ENCODE data around the gene KRTAP25-1. TPM values are rescaled to one million over a fixed set of nuclear protein-coding genes. Genes with fewer than 3 reads are reported as not detected.

Gene KRTAP25-1
- total and polyA plus RNA-seq, 4 donors, result not detected

GRCh38 chr21:30336596-30336995 lies 47.3 kb upstream of the KRTAP25-1 start:
- DNase-seq, result peak in 1 of 3 donors; percentile 1
- H3K36me3 ChIP-seq (ENCODE audit: control insufficient read depth in 4 of 4, insufficient read depth in 4 of 4, low read length in 4 of 4), result no peaks in the 10 kb centered on the region
- TF ChIP-seq CTCF (IDR thresholded peaks at IDR 0.05; ENCODE audit: control extremely low read depth, extremely low read depth), result no peak
- H3K4me3 ChIP-seq, result no peak overlapping the region
- H3K27me3 ChIP-seq (ENCODE audit: control insufficient read depth in 3 of 3, insufficient read depth in 3 of 3, low read length in 2 of 3), result no peaks in the 10 kb centered on the region
- no peaks in the 10 kb centered on the region for H3K4me1 ChIP-seq (ENCODE audit: control insufficient read depth in 5 of 5, insufficient read depth in 5 of 5, low read length in 5 of 5)
- no peak overlapping the region for H3K27ac ChIP-seq (ENCODE audit: low read depth in 1 of 2, low read length in 1 of 2)
- no peak overlapping the region for H3K9ac ChIP-seq (ENCODE audit: insufficient read depth in 1 of 2, low read length in 2 of 2)
- H3K9me3 ChIP-seq (ENCODE audit: control insufficient read depth in 4 of 4, insufficient read depth in 3 of 4, low read length in 3 of 4), result no peaks in the 10 kb centered on the region
- ATAC-seq (ENCODE audit: insufficient read depth, low FRiP score), result no peak
- 47 to 66% methylated on average over 2 of the region's 2 CpGs for WGBS, 2 donors

DNA sequence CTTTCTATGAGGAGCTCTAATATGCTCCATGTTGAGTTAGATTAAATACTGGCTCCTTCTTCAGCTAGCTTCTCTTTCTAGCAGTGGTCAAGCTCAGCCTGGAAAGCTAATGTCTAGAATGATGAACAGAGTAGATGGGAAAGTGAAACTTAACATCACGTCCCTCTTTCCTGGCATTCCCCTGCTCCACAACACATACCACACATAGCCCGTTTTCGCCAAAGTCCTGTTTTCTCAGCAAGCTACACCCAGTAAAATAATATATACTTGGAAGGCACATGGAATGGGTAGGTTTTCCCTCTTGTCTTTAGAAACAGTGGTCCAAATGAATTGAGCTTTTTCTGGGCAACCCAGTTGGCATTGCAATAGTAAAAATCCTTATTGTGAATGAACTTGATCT lies 44.4 kb upstream of the KRTAP25-1 start:
- no peaks in the 10 kb centered on the region for H3K9me3 ChIP-seq (ENCODE audit: control insufficient read depth in 4 of 4, insufficient read depth in 3 of 4, low read length in 3 of 4)
- DNase-seq (no peak), ATAC-seq (ENCODE audit: insufficient read depth, low FRiP score) (no peak)
- H3K9ac ChIP-seq (ENCODE audit: insufficient read depth in 1 of 2, low read length in 2 of 2), result no peak overlapping the region
- TF ChIP-seq CTCF (IDR thresholded peaks at IDR 0.05; ENCODE audit: control extremely low read depth, extremely low read depth), result no peak
- no peaks in the 10 kb centered on the region for H3K27me3 ChIP-seq (ENCODE audit: control insufficient read depth in 3 of 3, insufficient read depth in 3 of 3, low read length in 2 of 3)
- H3K4me1 ChIP-seq (ENCODE audit: control insufficient read depth in 5 of 5, insufficient read depth in 5 of 5, low read length in 5 of 5), result no peaks in the 10 kb centered on the region
- H3K36me3 ChIP-seq (ENCODE audit: control insufficient read depth in 4 of 4, insufficient read depth in 4 of 4, low read length in 4 of 4), result no peaks in the 10 kb centered on the region
- H3K4me3 ChIP-seq, result no peak overlapping the region
- WGBS, 2 donors, result 76 to 83% methylated on average over 3 of the region's 3 CpGs
- no peak overlapping the region for H3K27ac ChIP-seq (ENCODE audit: low read depth in 1 of 2, low read length in 1 of 2)

DNA sequence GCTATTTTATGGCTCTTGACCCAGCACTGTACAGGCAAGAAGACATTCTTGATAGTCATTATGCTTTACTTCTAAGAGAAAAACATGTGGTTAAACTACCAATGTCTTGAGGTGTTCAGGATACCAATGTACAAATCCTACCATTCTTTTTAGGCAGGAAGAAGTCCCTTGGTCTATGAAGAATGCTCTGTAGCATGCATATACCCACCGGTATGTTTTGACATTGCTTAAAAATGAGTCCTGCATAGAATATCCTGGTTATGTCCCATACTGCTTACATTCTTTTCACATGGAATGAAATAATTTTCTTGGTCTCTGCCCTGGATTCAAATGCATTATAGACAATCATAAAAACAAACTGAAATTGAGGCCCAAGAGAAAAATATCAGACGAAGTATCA lies 43.4 kb upstream of the KRTAP25-1 start:
- H3K27me3 ChIP-seq (ENCODE audit: control insufficient read depth in 3 of 3, insufficient read depth in 3 of 3, low read length in 2 of 3), result no peaks in the 10 kb centered on the region
- DNase-seq (no peak), ATAC-seq (ENCODE audit: insufficient read depth, low FRiP score) (no peak)
- 86 to 94% methylated on average over 2 of the region's 2 CpGs for WGBS, 2 donors
- no peak overlapping the region for H3K4me3 ChIP-seq
- no peak overlapping the region for H3K27ac ChIP-seq (ENCODE audit: low read depth in 1 of 2, low read length in 1 of 2)
- H3K4me1 ChIP-seq (ENCODE audit: control insufficient read depth in 5 of 5, insufficient read depth in 5 of 5, low read length in 5 of 5), result no peaks in the 10 kb centered on the region
- peaks cover 0 to 1% (median 0%) of the 10 kb centered on the region in 4 donors for H3K9me3 ChIP-seq (ENCODE audit: control insufficient read depth in 4 of 4, insufficient read depth in 3 of 4, low read length in 3 of 4)
- TF ChIP-seq CTCF (IDR thresholded peaks at IDR 0.05; ENCODE audit: control extremely low read depth, extremely low read depth), result no peak
- no peaks in the 10 kb centered on the region for H3K36me3 ChIP-seq (ENCODE audit: control insufficient read depth in 4 of 4, insufficient read depth in 4 of 4, low read length in 4 of 4)
- no peak overlapping the region for H3K9ac ChIP-seq (ENCODE audit: insufficient read depth in 1 of 2, low read length in 2 of 2)

GRCh38 chr21:30329203-30329875 lies 40.0 kb upstream of the KRTAP25-1 start:
- peaks cover 0 to 1% (median 0%) of the 10 kb centered on the region in 4 donors for H3K9me3 ChIP-seq (ENCODE audit: control insufficient read depth in 4 of 4, insufficient read depth in 3 of 4, low read length in 3 of 4)
- no peak for ATAC-seq (ENCODE audit: insufficient read depth, low FRiP score)
- no peak overlapping the region for H3K9ac ChIP-seq (ENCODE audit: insufficient read depth in 1 of 2, low read length in 2 of 2)
- 84 to 85% methylated on average over 4 of the region's 4 CpGs for WGBS, 2 donors
- no peak overlapping the region for H3K4me3 ChIP-seq
- no peak for TF ChIP-seq CTCF (IDR thresholded peaks at IDR 0.05; ENCODE audit: control extremely low read depth, extremely low read depth)
- H3K27me3 ChIP-seq (ENCODE audit: control insufficient read depth in 3 of 3, insufficient read depth in 3 of 3, low read length in 2 of 3), result no peaks in the 10 kb centered on the region
- DNase-seq, result no peak
- no peaks in the 10 kb centered on the region for H3K36me3 ChIP-seq (ENCODE audit: control insufficient read depth in 4 of 4, insufficient read depth in 4 of 4, low read length in 4 of 4)
- no peaks in the 10 kb centered on the region for H3K4me1 ChIP-seq (ENCODE audit: control insufficient read depth in 5 of 5, insufficient read depth in 5 of 5, low read length in 5 of 5)
- no peak overlapping the region for H3K27ac ChIP-seq (ENCODE audit: low read depth in 1 of 2, low read length in 1 of 2)
